GM21360 (cell line): ENCODE measurements around the gene STIP1.
A peak's percentile ranks its signal among the peaks of the same experiment; 100 is the strongest.

ENCODE experiments used
- ATAC-seq: cut with Tn5 transposase; IDR thresholded peaks from one replicate; pipeline ENCODE4 v1.9.1; 2021; ENCODE audit warnings: mild to moderate bottlenecking, moderate library complexity; ENCODE audit not compliant: unreplicated experiment

The STIP1 gene

GRCh38 chr11:64185693-64186491 is at the start of gene STIP1:
STIP1 (plus strand) TSS chr11:64186171; CDS start chr11:64186262, 91 bp downstream.
- ATAC-seq, result peak; percentile 76

- ATAC-seq, result no peak
These were observed 49.1 kb upstream of the STIP1 start for GRCh38 chr11:64136765-64137441.

DNA sequence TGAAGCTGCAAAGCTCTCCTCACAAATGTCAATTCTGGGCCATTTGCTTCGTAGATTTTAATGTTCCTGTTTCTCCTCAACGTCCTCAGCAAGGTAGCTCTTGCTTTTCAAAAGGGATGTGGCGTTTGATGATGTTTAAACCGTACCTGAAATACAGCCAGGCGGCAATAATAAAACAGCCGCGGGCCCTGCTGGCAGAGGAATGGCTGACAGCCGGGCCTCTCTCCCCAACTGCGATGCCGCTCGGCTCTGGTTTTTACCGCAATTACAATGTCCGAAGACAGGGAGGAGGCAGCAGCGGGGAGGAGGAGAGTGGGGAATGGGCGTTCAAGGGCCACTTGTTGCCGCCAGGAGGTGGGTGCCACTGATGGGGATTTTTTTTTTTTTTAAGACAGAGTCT is 47.6 kb upstream of the STIP1 start:
- no peak for ATAC-seq

DNA sequence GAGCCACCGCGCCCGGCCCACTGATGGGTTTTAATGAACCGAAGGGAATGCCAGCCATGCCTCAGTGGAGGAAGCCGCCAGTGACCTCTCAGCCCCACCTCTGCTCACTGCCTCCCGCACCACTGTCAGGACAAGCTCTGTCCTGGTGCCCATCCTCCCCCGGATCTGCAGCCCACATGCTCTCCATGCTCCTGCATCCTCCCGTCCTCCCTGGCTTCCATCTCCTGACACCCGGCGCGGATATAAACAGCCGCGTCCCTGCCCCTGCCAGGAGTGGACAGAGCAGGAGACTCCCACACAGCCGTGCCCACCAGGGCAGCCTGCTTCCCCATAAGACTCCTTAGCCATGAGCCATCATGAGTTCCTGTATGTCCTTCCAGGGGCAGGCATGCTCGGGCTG is 46.9 kb upstream of the STIP1 start:
- no peak for ATAC-seq

DNA sequence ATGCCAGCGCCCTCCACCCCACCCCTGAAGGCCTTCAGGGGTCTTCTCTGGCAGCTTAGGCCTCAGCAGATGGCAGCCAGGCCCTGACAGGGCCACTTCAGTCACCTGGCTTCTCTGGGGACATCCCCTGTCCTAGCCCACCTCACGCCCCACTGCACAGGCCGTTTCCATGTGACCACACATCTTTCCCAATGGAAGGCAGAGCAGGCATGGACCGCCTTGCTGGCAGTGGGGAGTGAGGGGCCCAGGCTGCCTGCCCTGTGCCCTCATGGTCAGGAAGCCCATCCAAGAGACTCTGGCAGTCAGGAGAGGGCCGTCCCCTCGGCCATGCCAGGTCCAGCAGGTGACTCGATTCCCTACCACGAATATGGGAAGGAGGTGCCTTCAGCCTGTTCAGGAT is 45.9 kb upstream of the STIP1 start:
- ATAC-seq, result no peak

- no peak for ATAC-seq
These were observed 44.7 kb upstream of the STIP1 start for GRCh38 chr11:64141081-64141783.

DNA sequence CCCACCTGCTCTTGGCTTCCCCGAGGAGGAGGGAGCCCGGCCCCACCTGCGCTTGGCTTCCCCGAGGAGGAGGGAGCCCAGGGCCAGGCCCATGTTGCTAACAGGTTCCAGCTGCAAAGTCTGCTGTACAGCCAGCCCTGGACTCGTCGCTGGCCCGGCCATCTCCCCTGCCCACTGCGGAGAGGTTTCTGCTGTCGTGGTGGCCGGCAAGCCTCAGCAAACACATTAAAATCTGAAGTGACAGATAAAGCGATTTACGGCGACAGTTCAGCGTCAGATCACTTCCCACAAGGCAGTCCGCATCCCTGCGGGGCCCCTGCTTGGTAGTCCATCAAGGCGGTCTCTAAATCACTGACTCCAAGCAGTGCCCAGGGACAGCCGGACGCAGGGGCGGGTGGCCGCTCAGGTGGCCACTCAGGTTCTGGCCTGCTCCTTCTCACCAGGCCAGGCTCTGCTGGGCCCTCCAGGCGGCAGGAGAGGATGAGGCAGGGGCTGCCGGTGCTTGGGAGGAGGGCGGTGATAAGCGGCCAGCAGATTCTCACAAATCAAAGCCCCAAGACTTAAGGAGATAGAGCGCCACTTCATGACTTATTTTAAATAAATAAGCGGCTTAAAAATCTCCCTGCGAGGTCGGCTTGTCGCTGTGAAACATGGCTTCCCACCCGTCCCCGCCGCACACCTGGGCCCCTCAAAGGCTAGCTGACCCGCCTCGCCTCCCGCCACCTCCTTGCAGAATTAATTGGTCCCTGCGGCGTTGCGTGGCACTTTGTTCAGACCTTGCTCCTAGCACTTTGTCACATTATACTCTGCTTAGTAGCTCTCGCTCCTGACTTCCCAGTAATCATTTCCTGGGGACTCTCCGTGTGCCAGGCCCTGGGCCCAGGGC is 41.1 kb upstream of the STIP1 start:
- ATAC-seq, result no peak

DNA sequence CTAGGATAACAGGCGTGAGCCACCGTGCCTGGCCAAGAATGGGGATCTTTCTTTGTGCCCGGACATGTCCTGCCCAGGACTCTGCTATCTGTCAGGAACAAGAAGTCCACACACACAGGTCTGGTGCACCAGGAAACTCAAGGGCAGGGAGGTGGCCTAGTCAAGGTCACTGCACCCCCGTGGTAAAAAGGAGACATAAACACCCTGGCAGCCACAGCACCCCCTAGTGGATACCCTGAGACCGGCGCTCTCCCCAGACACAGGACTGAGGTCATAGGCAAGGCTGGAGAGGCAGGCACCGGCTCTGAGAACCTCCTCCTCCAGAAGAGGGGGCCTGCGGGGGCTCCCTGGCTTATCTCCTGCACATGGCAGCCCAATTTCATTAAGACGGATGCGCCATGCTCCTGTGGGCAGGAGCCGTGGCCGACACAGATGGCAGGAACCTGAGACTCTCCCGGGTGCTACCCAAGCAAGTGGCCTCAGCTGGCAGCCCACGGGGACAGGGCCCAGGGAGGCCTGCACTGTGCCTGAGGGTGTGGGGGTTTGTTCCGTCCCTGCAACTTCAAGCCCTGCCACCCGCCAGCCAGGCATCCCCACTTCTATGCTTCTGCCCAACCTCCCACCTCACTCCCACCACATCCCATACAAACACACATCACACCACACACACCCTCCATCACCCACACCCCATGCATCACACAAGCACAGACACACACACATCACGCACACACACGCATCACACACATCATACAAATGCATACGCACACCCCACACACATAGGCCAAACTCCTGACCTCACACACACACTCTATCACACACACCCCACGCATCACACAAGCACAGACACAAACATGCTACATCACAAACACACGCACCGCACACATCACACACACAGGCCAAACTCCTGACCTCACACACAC is 39.7 kb upstream of the STIP1 start:
- ATAC-seq, result no peak

- ATAC-seq, result no peak
These were observed 37.6 kb upstream of the STIP1 start for GRCh38 chr11:64148226-64148916.

DNA sequence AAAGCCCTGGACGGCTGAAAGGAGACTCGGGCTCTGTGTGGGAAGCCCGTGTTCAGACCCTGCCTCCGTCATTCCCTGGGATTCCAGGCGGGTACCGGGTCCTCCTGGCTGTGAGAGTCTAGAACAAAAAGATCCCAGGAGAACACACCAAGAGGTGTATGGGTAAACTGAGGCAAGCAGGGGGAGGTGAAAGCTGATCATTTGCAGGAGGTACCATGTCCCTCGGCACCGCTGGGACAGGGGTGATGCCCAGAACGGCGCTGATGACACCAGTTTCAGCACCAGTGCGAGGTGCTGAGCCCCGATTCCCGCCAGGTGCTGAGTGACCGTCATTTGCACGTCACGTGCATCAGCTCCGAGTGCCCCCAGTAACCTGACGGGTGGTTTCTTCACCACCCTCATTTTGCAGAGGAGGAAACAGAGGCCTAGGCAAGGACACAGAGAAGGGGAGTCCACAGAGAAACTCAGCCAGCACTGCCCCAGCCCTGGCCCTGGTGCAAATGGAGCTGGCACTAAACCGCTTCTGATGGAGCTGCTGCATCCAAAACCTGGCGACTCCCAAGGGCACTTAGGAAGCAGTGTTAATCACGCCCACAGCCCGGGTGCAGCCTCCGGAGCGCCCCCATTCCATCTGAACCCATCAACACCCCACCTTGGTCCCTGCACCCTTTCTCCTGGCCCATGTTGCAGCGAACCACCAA is 36.9 kb upstream of the STIP1 start:
- no peak for ATAC-seq

DNA sequence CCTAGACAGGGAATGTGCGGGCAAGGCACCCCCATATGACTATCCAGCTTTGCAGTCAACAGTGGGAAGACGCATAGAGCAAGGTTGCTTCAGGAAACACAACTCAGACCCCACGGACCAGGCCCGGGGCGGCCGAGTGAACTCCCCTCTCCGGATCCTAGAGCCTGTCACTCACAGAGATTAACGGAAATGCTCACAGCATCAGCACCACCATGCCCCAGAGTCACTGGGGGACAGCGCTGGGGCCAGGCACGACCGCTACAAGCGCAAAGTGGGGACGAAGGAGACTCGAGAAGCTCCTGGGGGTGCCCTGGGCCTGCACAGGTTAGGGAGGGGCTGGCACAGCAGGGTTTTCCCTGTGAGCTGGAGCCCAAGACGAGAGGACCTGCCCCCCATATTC is 35.9 kb upstream of the STIP1 start:
- ATAC-seq, result no peak

DNA sequence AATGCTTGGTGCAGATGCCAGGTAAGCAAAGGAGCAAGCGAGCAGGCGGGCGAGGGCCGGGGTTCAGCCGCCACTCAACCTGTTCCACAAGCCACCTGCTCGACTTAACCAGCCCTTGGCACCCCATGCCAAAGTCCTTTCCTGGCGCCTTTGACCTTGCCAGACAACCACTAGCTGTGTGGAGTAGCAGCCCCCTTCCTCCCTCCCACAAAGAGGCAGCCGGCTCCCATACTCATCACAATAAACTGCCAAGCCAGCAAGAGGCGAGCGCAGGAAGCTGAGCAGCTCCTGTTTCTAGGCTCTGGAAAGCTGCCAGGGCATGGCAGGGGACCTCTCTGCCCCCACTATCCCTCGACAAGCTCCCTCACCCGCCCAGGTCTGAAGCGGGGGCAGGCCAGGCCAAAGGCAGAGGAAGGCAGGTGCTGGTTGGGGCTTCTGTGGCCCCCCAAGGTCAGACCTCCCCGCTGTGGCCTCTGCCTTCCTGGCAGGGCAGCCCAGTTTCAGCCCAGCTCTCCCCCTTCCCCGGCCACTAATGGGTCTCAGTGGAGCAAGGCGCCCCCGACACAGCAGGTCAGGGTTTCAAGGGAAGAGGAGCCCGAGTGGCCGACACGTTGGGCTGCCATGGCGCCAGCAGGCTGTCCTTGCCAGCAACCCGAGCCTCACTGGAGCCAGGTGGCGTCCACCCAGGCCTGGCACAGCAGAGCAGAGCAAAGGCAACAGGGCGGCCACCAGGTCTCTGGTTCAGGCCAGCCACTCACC is 35.3 kb upstream of the STIP1 start:
- ATAC-seq, result no peak

DNA sequence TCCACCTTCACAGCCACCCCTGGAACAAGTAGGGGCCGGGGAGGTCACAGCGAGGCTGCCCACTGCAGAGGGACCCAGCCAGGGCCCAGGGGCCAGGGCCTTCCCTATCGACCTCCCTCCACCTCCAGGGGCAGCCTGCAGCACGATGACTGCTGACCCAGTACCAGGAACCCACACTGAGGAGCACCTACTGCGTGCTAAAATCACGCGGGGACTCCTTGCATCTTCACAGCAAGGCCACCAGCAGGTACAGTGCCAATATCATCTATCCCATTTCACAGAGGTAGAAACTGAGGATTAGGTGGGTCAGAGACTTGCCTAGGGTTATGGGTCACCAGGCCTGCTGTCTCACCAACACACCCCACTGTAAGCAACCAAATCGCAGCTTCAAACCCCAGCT is 34.6 kb upstream of the STIP1 start:
- ATAC-seq, result no peak

- ATAC-seq, result peak; percentile 57
These were observed 32.9 kb upstream of the STIP1 start for GRCh38 chr11:64152841-64153691.

DNA sequence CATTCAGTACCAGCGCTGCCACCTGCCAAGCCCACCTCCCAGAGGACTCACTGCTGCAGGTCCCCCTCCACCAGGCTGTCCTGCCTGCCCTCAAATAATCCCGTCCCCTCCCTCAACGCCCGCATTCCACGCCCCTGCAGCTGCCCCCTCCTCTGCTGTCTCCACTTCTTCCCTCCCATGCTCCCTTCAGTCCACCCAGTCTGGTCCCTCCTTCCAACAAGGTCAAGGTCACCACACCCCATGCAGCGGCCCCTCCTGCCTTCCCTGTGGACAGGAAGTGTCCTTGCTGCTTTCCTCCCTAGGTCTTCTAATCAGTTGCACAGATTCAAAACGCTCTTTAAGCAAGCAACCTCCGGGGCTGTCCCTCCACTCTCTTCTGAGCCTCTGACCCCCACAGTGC is 32.2 kb upstream of the STIP1 start:
- ATAC-seq, result no peak

DNA sequence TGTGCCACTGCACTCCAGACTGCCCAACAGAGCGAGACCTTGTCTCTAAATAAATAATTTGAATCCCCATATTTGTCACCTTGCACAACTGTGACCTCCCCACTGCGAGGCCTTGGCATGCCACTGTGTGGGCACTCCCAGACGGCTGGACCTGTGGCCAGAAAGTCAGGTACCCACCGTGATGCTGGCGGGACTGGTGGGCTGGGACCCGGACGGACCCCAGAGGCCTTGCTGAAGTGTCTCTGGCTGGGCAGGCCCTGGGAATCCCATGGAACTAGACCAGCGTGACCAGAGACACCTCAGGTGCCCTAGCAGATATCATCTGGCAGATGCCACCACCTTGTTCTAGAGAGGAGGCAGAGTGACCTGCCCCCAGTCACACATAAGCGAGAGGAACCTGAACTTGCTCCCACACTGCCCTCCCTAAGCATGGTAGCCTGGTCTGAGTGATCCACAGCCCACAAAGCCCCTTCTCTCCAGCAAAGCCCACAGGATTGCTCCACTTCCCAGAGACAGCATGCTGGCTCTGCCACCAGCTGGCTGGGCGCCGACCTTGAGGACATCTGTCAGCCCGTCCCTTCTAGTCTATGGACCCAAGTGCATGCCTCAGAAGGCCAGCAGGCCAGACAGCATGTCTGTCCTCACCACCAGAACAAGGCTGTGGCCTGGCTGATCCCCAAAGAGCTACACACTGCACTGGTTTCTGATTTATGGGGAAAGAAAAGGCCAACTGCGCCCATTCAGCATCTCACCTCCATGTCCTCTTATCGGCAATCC is 29.5 kb upstream of the STIP1 start:
- ATAC-seq, result no peak
